Esophagus mucosa (tissue), 1 donor: Measurements from ENCODE around the gene GRB7. TPM values are rescaled to one million over a fixed set of nuclear protein-coding genes. Genes with fewer than 3 reads are reported as not detected.
"Not testable (repeated sequence)": the region's sequence is repeated elsewhere in the genome, so short reads cannot be mapped to it uniquely, and the experiment has no call there.

Experiments used
- ATAC-seq: fragments of 200-7000 bp; cut with Tn5 transposase; one replicate; pipeline ENCODE4 v1.9.1; 2020
- total RNA-seq: library from RNA; stranded (reverse); gene quantifications from one replicate; pipeline ENCODE4 v1.2.4, GENCODE V29; 2023
- donor health status: DM: yes; HTN: yes; CAD: no.

The GRB7 gene
- total RNA-seq, 1 donor from 2014 or later: 45.3 TPM

GRCh38 chr17:39736319-39737165 is 1.2 kb upstream of the GRB7 start:
- ATAC-seq: no peak

DNA sequence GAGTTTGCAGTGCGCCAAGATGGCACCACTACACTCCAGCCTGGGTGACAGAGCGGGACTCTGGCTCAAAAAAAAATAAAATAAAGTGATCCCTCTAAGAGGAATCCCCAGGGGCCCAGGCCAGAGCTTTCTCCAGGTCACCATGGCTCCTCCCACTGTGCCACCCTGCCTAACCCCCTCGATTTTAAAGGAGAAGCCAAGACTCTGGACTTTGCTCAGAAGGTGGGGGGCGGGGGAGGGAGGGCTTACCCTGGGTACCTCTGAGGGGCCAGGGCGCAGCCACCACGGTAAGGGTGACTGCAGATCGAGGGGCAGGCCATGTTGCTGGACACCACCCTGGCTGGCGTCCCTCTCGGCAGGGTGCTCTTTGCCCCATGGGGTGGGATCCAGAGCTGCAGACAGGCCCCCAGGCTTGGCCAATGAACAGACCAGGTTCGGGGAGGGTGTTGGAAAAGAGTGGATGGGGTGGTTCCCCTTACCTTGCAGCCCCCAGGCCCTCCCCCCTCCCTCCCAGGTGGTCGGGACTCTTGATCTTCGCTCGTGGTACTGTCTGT is 455 bp upstream of the GRB7 start:
- ATAC-seq: no peak

GRCh38 chr17:39738568-39738901 is 797 bp downstream of the GRB7 start:
- ATAC-seq: peak; percentile 22

DNA sequence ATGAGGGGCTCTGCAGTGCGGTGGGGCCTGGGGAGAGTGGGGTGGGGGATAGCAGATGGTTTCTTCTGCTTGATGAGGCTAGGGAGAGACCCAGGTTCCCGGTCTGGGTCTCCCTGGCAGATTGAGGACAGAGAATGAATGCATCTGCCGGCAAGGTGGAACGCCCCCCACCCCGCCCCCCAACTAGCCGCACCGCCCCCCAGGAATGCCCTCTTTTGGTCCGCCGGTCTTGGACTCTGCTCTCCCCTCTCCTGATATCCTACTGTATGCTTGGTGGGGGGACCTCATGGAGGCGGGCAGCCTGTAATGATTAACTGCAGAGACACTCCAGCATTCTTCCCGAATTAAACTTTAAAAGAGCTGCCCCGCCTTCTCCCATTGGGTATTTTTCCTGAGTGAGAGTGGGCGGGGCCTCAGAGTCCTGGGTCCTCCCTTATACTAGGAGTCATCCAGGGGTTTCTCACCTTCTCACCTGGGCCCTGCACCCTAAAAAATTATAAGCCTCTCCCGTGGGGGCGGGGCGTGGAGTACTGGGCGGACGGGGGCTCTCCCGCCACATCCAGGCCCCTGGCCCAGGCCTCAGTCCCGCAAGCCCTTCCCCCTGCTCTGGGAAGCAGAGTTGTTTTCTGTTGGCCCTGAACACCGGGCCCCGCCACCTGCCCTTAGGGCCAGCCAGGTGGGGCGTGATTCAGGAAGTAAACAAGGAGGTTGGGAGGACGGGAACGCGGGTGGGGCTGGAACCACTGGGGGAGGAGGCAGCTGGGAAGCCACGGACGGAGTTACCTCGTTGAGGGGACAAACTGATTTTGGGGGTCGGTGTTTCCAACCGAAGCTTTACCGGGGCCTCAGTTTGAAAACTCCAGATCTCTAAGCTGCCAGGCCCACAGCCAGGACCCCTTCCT is 1.5 kb downstream of the GRB7 start:
- peak; percentile 63 for ATAC-seq

DNA sequence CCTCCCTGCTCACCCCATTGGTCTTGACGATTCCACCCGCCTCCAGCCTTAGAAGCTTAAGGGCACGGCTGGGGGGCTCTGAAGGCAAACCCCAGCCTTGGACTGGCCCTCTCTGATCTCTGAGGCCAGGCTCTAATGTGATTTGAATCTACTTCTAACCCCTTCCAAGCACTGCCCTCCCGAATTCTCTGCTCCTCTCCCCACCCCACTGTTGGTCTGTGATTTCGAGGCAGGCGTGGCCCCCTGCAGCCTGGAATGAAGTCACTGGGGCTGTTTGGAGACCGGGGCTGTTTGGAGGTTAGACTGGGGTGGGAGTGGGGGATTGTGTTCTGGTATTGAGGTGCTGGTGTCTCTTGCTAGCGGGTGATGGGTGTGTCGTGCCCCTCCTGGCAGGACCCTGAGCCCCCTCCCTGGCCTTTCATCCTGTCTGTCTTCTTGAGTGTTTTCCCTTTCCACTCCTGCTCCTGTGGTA is 2.2 kb downstream of the GRB7 start:
- ATAC-seq: peak; percentile 25

DNA sequence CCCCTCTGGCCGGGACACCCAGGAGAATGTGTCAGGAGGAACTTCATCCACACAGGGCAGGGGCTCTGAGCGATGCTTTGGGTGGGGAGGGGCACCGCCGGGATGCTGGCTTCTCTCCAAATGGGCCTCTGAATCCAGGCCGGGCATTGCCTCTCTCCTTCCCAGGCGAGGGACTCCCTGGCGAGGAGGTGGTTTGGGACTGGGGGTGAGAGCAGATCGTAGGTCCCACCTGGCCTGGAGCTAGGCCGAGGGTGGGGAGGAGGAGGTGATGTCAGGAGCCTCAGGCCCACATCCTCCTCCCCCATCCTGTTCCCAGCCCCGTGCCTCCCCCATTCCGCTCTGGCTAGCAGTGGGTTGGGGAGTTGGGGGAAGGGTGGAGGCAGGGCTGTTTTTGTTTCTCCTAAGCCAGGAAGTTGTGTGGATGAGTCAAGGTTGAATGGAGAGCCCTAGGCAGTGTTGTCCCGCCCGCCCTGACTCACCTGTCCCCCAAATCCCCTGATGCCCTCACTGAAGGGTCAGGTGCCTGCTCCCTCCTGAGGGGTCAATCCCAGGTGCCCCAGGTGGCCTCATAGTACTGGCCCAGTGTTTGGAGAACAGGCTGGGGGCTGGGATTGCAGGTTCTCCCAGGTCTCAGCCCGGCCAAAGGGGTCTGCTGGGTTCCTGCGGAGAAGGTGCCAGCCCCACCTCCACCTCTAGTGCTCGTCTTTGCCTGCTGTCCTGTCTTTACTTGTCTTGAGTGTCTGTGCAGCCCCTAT is 2.8 kb downstream of the GRB7 start:
- ATAC-seq: peak; percentile 73

GRCh38 chr17:39742126-39742855 is 4.6 kb downstream of the GRB7 start:
- ATAC-seq: no peak

DNA sequence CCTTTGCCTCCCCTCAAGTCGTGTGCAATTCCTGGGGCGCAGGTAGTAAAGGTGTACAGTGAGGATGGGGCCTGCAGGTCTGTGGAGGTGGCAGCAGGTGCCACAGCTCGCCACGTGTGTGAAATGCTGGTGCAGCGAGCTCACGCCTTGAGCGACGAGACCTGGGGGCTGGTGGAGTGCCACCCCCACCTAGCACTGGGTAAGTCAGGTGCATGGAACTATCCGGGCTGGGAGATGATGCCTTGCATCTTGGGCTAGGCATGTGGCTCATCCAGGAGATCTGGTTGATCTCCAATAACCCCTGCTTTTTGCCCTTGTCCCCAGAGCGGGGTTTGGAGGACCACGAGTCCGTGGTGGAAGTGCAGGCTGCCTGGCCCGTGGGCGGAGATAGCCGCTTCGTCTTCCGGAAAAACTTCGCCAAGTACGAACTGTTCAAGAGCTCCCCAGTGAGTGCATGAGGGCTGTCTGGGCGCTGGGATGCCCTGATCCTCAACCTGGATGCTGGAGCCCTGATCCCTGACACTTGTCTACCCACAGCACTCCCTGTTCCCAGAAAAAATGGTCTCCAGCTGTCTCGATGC is 5.2 kb downstream of the GRB7 start:
- ATAC-seq: no peak

- no peak for ATAC-seq
These were observed 6.5 kb downstream of the GRB7 start for GRCh38 chr17:39744075-39744835.

DNA sequence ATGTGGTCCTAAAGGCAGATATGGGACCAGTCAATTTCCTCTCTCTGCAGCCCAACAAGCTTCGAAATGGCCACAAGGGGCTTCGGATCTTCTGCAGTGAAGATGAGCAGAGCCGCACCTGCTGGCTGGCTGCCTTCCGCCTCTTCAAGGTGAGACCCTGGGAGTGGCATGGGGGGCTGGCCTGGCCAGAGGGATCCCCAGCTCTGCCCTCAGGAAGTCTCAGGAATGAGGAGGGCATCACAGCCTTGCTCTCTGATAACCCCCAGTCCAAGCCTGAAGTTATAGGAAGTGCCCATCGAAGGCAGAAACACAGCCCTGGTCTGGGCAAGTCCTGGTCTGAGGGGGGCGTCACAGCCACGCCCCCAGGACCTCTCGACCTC is 7.1 kb downstream of the GRB7 start:
- no peak for ATAC-seq

GRCh38 chr17:39745335-39746144 is 7.8 kb downstream of the GRB7 start:
- ATAC-seq: no peak

DNA sequence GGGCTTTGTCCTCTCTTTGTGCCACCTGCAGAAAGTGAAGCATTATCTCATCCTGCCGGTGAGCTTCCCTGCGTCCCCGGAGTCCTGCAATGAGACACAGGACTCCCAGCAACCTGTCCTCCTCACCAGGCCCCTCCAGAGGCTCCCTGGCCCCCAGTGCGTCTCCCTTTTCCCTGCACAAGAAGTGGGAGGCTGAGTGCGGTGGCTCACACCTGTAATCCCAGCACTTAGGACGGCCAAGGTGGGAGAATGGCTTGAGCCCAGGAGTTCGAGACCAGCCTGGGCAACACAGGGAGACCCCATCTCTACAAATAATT is 8.4 kb downstream of the GRB7 start:
- ATAC-seq: no peak

DNA sequence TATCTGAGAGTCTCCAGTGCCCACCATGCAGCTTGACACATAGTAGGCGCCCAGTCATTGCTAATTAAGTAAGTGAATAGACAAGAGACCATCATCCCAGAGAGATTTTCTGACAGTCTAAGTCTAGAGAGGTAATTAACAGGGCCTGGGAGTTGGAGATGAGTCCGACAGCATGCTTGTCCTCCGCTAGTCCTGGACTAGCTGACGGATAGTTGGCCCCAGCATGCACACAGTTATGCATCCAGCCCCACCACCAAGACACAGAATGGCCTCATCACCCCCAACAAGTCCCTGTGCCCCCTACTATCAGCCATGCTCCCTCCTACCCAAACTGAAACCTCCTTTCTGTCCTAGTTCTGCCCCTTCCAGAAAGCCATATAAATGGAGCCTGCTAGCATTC is 10.0 kb downstream of the GRB7 start:
- no peak for ATAC-seq

GRCh38 chr17:39748444-39749034 is 10.8 kb downstream of the GRB7 start:
- ATAC-seq: not testable (repeated sequence)

- ATAC-seq: no peak
These were observed 12.6 kb downstream of the GRB7 start for GRCh38 chr17:39750131-39751015.

GRCh38 chr17:39751016-39751543 is 13.3 kb downstream of the GRB7 start:
- ATAC-seq: no peak

- no peak for ATAC-seq
These were observed 13.9 kb downstream of the GRB7 start for GRCh38 chr17:39751637-39752036.

- no peak for ATAC-seq
These were observed 14.6 kb downstream of the GRB7 start for GRCh38 chr17:39752241-39752881.
